HG02852 (cell line): Measurements from ENCODE around the gene SCUBE2.

Source experiments
- ATAC-seq: cut with Tn5 transposase; IDR thresholded peaks from one replicate; pipeline ENCODE4 v1.9.1; 2021; ENCODE audit warnings: mild to moderate bottlenecking, moderate library complexity; ENCODE audit not compliant: unreplicated experiment

SCUBE2 gene

GRCh38 chr11:8971924-8972316, 119.5 kb downstream of the SCUBE2 start:
- ATAC-seq: no peak

- ATAC-seq: no peak
Measured at GRCh38 chr11:8971196-8971923, 120.0 kb downstream of the SCUBE2 start.
